NCI-H526 treated with DMSO at 0.1 percent for 48 hours (cell line): ENCODE data around the gene CALN1.
A peak's percentile ranks its signal among the peaks of the same experiment; 100 is the strongest.
"Not testable (repeated sequence)": the region's sequence is repeated elsewhere in the genome, so short reads cannot be mapped to it uniquely, and the experiment has no call there.

Experiments used
- DNase-seq: peaks from one replicate; lab custom pipeline; 2025; lab: John Stamatoyannopoulos, UW

The CALN1 gene

DNA sequence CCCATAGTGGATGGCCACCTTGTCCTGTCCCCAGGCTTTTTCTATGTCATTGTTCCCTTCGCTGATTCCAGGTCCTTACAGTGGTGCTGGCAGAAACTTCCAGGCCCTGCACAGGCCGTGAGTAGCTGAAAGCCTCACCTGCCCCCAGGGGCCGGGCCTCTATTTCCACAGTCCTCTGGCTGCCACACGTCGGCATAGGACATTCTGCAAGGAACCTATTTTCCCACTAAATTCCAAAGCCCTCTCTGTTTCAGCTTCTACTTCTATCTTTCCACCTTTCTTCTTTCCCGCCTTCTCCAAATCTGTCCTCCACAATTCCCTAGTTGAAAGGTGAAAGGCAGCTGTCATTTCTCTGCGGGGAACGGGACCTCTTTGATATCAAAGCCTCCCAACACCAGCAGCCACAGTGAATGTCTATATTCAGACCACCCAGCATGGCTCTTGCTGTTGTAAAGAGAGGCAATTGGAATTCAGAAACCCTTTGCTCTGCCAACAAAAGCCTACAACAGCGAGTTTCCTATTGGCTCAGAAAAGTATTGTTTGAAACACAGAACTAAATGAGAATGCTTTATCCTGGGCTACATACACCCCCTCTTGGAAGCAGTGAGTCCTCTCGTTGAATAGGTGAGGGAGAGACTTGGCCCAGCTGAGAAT is 672.5 kb downstream of the CALN1 start:
- DNase-seq, result no peak

DNA sequence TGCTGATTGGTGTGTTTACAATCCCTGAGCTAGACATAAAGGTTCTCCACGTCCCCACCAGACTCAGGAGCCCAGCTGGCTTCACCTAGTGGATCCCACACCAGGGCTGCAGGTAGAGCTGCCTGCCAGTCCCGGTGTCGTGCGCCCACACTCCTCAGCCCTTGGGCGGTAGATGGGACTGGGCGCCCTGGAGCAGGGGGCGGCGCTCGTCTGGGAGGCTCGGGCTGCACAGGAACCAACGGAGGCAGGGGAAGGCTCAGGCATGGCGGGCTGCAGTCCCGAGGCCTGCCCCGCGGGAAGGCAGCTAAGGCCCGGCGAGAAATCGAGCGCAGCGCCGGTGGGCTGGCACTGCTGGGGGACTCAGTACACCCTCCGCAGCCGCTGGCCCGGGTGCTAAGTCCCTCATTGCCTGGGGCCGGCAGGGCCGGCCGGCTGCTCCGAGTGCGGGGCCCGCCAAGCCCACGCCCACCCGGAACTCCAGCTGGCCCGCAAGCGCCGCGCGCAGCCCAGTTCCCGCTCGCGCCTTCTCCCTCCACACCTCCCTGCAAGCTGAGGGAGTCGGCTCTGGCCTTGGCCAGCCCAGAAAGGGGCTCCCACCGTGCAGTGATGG is 674.1 kb downstream of the CALN1 start:
- not testable (repeated sequence) for DNase-seq

DNA sequence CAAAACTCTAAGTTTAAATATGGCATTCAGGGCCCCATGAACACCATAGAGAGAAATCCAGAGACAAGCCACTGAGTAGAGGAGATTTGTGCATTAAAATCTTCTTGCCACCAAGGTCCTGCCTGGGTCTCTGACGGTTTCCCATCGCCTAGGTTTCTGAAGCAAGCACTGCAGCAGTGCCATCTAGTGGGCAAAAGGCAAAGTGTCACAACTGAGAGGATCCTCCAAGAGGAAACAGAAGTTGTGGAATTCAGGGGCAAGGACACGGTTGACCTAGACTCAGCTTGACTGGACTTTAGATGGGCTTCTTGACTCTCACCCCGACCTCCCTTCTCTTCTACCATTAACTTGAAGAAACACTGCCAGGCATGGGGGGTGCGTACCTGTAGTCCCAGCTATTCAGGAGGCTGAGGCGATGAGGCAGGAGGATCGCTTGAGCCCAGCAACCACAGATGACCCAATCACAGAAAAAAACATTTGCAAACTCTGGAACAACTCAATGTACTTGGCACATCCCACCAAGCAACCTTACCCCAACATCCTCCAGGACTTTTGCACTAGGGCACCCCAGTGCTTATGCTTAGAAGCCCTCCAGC is 676.1 kb downstream of the CALN1 start:
- DNase-seq, result peak; percentile 47

DNA sequence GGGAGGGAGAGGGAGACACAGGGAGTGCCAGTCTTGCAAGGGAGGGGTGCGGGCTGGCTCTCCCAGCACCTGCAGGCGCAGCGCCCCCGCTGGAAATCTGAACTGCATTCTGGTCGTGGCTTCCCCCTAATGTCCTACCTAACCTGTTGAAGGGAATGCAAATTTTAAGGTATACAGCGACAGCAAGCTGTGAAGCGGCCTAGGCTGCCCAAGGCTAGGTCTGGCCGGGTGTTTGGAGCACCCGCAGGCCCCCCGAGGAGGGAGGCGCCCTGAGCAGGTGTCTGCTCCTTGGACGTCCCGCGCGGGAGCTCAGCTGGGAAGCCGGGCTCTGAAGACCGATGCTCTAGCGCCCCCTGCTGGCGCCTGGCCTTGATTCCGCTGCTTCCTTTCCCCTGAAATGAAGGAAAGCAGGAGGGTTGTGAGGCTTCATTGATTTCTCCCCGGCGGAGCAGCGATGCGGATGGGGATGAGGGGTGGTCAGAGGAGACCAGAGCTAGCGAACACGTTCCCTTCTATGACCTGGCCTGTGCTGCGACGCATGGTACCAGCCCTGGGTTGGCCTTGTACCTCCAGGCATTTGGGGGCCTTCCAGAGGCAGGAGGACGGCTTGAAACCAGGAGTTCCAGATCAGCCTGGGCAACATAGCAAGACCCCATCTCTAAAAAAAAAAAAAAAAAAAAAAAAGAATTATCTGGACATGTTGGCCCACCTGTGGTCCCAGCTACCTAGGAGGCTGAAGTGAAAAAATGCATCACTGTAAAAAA is 678.8 kb downstream of the CALN1 start:
- DNase-seq, result peak; percentile 29

DNA sequence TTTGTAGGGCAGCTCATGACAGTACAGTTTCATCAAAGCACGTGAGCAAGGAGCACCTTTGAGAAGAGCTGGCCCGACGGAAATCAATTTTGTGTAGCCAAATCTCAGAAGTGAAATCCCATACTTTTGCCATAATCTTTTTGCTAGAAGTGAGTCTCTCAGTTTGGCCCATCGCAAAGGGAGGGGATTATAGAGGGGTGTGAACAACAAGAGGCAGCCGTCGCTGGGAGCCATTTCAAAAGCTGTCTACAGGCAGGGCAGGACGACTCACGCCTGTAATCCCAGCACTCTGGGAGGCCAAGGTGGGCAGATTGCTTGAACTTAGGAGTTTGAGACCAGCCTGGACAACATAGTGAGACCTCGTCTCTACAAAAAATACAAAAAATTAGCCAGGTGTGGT is 680.4 kb downstream of the CALN1 start:
- no peak for DNase-seq
